Ovary (tissue), 9 donors: ENCODE results near the gene ANKS1B. TPM values are rescaled to one million over a fixed set of nuclear protein-coding genes. Genes with fewer than 3 reads are reported as not detected.

Experiments
- DNase-seq, 5 donors: peaks; one replicate each; pipeline ENCODE4 v3.0.0-alpha.2; 2019 to 2020
- H3K27ac ChIP-seq, 2 donors: fragments of 200-600 bp; one replicate each; pipeline versions ENCODE4 v1.5.1 to v1.8.0; 2019 to 2022
- H3K27me3 ChIP-seq: fragments of 200-600 bp; one replicate; pipeline ENCODE4 v1.8.0; 2022
- H3K36me3 ChIP-seq: fragments of 200-600 bp; sonication (generic); one replicate; pipeline ENCODE4 v1.5.1; 2019
- H3K4me1 ChIP-seq: one replicate; pipeline ENCODE4 v1.8.1; 2013; ENCODE audit warnings: mild to moderate bottlenecking, moderate library complexity; ENCODE audit not compliant: insufficient read depth
- H3K4me3 ChIP-seq: fragments of 200-600 bp; sonication (generic); one replicate; pipeline ENCODE4 v1.5.1; 2017
- H3K9me3 ChIP-seq, 2 donors: fragments of 200-600 bp in 1 of 2; sonication (generic) in 1 of 2; one replicate each; pipeline versions ENCODE4 v1.5.1 to v1.8.1; 2013 to 2019; ENCODE audit warnings: mild to moderate bottlenecking in 1 of 2, moderate library complexity in 1 of 2
- CTCF ChIP-seq, 3 donors: fragments of 450-650 bp in 2 of 3; fragments of 200-600 bp in 1 of 3; IDR thresholded peaks; one replicate each; pipeline versions ENCODE4 v1.5.1 to v1.8.0; 2016 to 2022; ENCODE audit warnings: antibody characterized with exemption in 3 of 3, mild to moderate bottlenecking in 1 of 3
- EP300 ChIP-seq: sonication (generic); formaldehyde crosslinking; IDR thresholded peaks from one replicate; pipeline ENCODE4 v1.6.1; 2017; ENCODE audit warnings: antibody characterized with exemption
- POLR2A ChIP-seq: fragments of 450-650 bp; IDR thresholded peaks from one replicate; pipeline ENCODE4 v1.6.1; 2017; ENCODE audit warnings: antibody characterized with exemption, mild to moderate bottlenecking, moderate library complexity
- WGBS, 3 donors: extraction: QIAGEN DNeasy Blood & Tissue Kit in 1 of 3; methylation state at CpG; one replicate each; pipeline versions ENCODE4 v1.1.5 to v1.1.7; 2013 to 2017; 5-methylcytosine and 5-hydroxymethylcytosine counted together
- intact Hi-C, 4 donors: fragments of 100-400 bp; cut with DNase I; formaldehyde crosslinking; loops; one replicate each; pipeline versions ENCODE4 v1.11.0 to v1.15.1; 2022 to 2023
- polyA plus RNA-seq, 2 donors: library from polyadenylated mRNA; stranded (reverse); fragments of 200-250 nt in 1 of 2; fragments of 350-450 nt in 1 of 2; fragmentation: Illumina TruSeq in 1 of 2; extraction: RNeasy Lipid Tissue Mini Kit (QIAGEN cat#74804) in 1 of 2; gene quantifications; one replicate each; pipeline ENCODE4 v1.2.3, GENCODE V29; 2013 to 2014
- total RNA-seq, 7 donors: library from RNA; depleted of rRNA in 2 of 7; stranded (reverse); fragments of >200 nt in 2 of 7; fragmentation: NEBNext Ultra II Directional in 3 of 7; extraction: Animal tissue kit (Norgen Biotek cat#: 25700) in 3 of 7; gene quantifications; one replicate each; pipeline versions ENCODE4 v1.1.0 to v1.2.4, GENCODE V29; 2016 to 2023
- donor health status: DM: no; HTN: no; CAD: no; lungs with moderate emphysema.
- donor health status: DM: no; HTN: no; CAD: no.
- donor health status: Bipolar disorder and iron deficiency.
- donor health status: DM: yes; HTN: yes; CAD: no.
- donor health status: DM: no; HTN: no; CAD: no.
- donor health status: DM: yes; HTN: yes; CAD: no.

Gene ANKS1B
- total and polyA plus RNA-seq, 9 donors: 0.80 to 34.9 (median 7.7) TPM

DNA sequence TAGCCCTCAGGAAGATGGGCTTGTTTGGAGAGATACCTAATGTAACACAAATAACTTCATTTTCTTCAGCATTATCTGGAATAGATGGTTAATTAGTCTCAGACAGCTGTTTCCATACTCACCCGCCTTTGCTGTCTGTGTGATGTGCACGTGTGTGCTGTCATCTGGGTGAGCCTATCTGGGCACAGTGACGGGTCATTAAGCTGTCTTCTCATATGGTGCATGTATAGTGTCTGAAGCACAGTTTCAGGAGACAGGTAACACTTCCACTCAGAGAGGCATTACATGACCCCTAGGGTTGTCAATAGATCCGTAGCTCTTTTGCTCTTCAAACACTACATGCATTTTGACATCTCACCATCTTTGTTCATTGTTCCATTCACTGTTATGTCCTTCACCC, 846.3 kb downstream of the ANKS1B start:
- no peak overlapping the region for H3K4me3 ChIP-seq
- no peaks in the 10 kb centered on the region for H3K9me3 ChIP-seq
- no peak for DNase-seq
- no peak overlapping the region for H3K27ac ChIP-seq
- no peak for TF ChIP-seq EP300
- no peak for TF ChIP-seq CTCF (IDR thresholded peaks at IDR 0.05)
- intact Hi-C loops: no loop called here
- WGBS, 3 donors: 65 to 74% (median 67%) methylated on average over 4 of the region's 4 CpGs
- H3K4me1 ChIP-seq: no peaks in the 10 kb centered on the region
- H3K27me3 ChIP-seq: no peaks in the 10 kb centered on the region
- H3K36me3 ChIP-seq: no peaks in the 10 kb centered on the region

DNA sequence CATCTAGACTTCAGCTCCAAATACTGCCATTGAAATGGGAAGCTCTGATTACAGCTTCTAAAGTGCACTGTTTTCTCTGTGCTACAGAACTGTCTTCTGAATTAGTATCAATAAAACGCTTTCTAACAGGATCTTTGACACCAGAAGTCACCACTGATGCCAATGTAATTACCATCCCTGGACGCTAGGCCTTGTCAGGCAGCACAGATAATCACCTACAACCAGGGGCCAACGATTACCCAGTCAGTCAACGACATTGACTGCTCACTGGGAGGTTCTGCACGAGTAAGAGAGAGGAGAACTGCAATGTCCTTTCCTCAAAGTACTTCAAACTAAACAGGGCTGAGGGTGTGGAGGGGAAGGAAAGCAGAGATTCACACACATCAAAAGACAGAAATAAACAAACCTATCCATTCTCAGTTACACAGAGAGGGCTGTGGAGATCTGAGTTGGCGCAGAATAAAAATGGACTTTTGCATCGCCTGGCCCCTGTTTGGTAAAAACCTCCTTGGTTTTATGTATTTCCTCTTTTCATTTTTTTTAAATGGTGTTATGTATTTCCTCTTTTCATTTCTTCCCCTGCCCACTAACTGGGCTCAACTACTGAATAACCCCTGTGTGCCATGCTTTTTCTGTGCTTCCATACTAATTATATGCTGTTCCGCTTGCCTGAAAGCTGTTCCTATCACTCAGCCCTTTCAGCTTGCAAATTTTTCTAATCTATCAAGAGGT, 847.4 kb downstream of the ANKS1B start:
- no peak for DNase-seq
- TF ChIP-seq CTCF (IDR thresholded peaks at IDR 0.05) (no peak), EP300 (no peak), POLR2A (no peak)
- Histone ChIP-seq H3K9me3 (no peaks in the 10 kb centered on the region), H3K36me3 (no peaks in the 10 kb centered on the region), H3K4me3 (no peak overlapping the region), H3K4me1 (no peaks in the 10 kb centered on the region), H3K27me3 (no peaks in the 10 kb centered on the region), H3K27ac (no peak overlapping the region)
- WGBS, 3 donors: 71 to 74% (median 74%) methylated on average over 8 of the region's 8 CpGs
- intact Hi-C loops: no loop called here

- no peaks in the 10 kb centered on the region for H3K27me3 ChIP-seq
- no peak for DNase-seq
- no peak overlapping the region for H3K4me3 ChIP-seq
- no peaks in the 10 kb centered on the region for H3K4me1 ChIP-seq
- TF ChIP-seq POLR2A: no peak
- no peak for TF ChIP-seq CTCF (IDR thresholded peaks at IDR 0.05)
- no peak for TF ChIP-seq EP300
- no peak overlapping the region for H3K27ac ChIP-seq
- H3K9me3 ChIP-seq: no peaks in the 10 kb centered on the region
- intact Hi-C loops: no loop called here
- no peaks in the 10 kb centered on the region for H3K36me3 ChIP-seq
Observed at GRCh38 chr12:99136516-99136915, 848.2 kb downstream of the ANKS1B start.

DNA sequence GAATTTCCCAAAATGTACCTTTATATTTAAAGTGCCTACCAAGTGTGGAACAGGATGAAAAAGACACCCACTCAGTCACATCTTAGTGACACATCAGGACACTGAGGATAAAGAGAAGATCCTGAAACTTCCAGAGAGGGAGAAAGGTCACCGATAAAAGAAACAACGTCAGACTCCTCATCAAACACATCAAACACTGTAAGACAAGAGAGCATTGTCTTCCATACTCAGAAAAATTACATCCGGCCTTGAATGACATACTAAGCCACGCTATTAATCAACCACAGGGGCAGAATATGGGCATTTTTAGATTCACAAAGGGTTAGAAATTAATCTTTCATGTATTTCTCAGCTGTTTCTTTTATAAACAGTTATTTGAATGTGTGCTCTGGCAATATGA, 849.4 kb downstream of the ANKS1B start:
- no peaks in the 10 kb centered on the region for H3K36me3 ChIP-seq
- no peak for DNase-seq
- no peaks in the 10 kb centered on the region for H3K27me3 ChIP-seq
- no peak overlapping the region for H3K27ac ChIP-seq
- no peaks in the 10 kb centered on the region for H3K9me3 ChIP-seq
- TF ChIP-seq CTCF (IDR thresholded peaks at IDR 0.05): no peak
- TF ChIP-seq EP300: no peak
- no peak for TF ChIP-seq POLR2A
- no peaks in the 10 kb centered on the region for H3K4me1 ChIP-seq
- WGBS, 3 donors: 88 to 94% (median 92%) methylated on average over 4 of the region's 4 CpGs
- no peak overlapping the region for H3K4me3 ChIP-seq
- intact Hi-C loops: no loop called here
